Measurements from ENCODE around the gene SLC11A2. TPM values are rescaled to one million over a fixed set of nuclear protein-coding genes. Genes with fewer than 3 reads are reported as not detected.

Gene SLC11A2
- total RNA-seq, 5 donors from 2014 or later (not counting 1 experiment from before 2014, with no cell fraction given), result 46.5 to 62.2 (median 52.3) TPM

GRCh38 chr12:50992819-50993218 is 33.4 kb downstream of the SLC11A2 start:
- no peaks in the 10 kb centered on the region for H3K4me1 Mint-ChIP-seq
- Histone ChIP-seq H3K4me1 (ENCODE audit: control insufficient read depth in 1 of 2, extremely low read depth in 1 of 2, insufficient read depth in 2 of 2, low read length in 2 of 2) (no peaks in the 10 kb centered on the region), H3K27me3 (replicated peaks in 1 of 2; ENCODE audit: control insufficient read depth in 2 of 2, extremely low read depth in 1 of 2, insufficient read depth in 2 of 2, low read length in 1 of 2) (no peaks in the 10 kb centered on the region), H3K27ac (ENCODE audit: low read length) (no peak overlapping the region), H3K9me3 (no peaks in the 10 kb centered on the region), H3K4me3 (ENCODE audit: control insufficient read depth in 1 of 2, extremely low read depth in 1 of 2, low read length in 1 of 2) (no peak overlapping the region), H3K36me3 (ENCODE audit: control insufficient read depth in 2 of 2, extremely low read depth in 1 of 2, insufficient read depth in 1 of 2, low read length in 1 of 2) (peaks cover 6 to 84% of the 10 kb centered on the region in 2 donors)
- H3K27ac Mint-ChIP-seq, result no peak overlapping the region
- WGBS (ENCODE audit: insufficient coverage), result 0% methylated on average over 1 of the region's 2 CpGs
- no peak for ATAC-seq (replicated peaks in 1 of 4)
- H3K4me3 Mint-ChIP-seq, result no peak overlapping the region
- DNase-seq, result no peak
- POLR2A ChIA-PET, result interaction anchor here in 1 of 2 donors (0.7 kb wide), 1 partner anchor 331 kb away, joined by 5 read pairs; no protein-coding TSS in a partner anchor
- no peaks in the 10 kb centered on the region for H3K27me3 Mint-ChIP-seq
- H3K36me3 Mint-ChIP-seq, result peaks cover 65% of the 10 kb centered on the region
- H3K9me3 Mint-ChIP-seq, result no peaks in the 10 kb centered on the region
- CTCF ChIA-PET, result interaction anchor here in 1 of 2 donors (0.6 kb wide), 1 partner anchor 79 kb away, joined by 6 read pairs; no protein-coding TSS in a partner anchor

GRCh38 chr12:50991291-50991690 is 34.9 kb downstream of the SLC11A2 start:
- peaks cover 0 to 9% (median 9%) of the 10 kb centered on the region in 3 donors for H3K4me1 Mint-ChIP-seq
- H3K9me3 Mint-ChIP-seq, result no peaks in the 10 kb centered on the region
- H3K36me3 ChIP-seq (ENCODE audit: control insufficient read depth in 2 of 2, extremely low read depth in 1 of 2, insufficient read depth in 1 of 2, low read length in 1 of 2), result peaks cover 6 to 78% of the 10 kb centered on the region in 2 donors
- no peaks in the 10 kb centered on the region for H3K27me3 Mint-ChIP-seq
- ATAC-seq (replicated peaks in 1 of 4), result no peak
- H3K27ac Mint-ChIP-seq, result peak overlapping the region in 1 of 2 donors; percentile 53
- H3K36me3 Mint-ChIP-seq, result peaks cover 57% of the 10 kb centered on the region
- no peaks in the 10 kb centered on the region for H3K4me1 ChIP-seq (ENCODE audit: control insufficient read depth in 1 of 2, extremely low read depth in 1 of 2, insufficient read depth in 2 of 2, low read length in 2 of 2)
- CTCF ChIA-PET, result no interaction called here
- no peak overlapping the region for H3K4me3 ChIP-seq (ENCODE audit: control insufficient read depth in 1 of 2, extremely low read depth in 1 of 2, low read length in 1 of 2)
- DNase-seq, result no peak
- H3K27me3 ChIP-seq (replicated peaks in 1 of 2; ENCODE audit: control insufficient read depth in 2 of 2, extremely low read depth in 1 of 2, insufficient read depth in 2 of 2, low read length in 1 of 2), result no peaks in the 10 kb centered on the region
- no peak overlapping the region for H3K27ac ChIP-seq (ENCODE audit: low read length)
- POLR2A ChIA-PET, result no interaction called here
- WGBS (ENCODE audit: insufficient coverage), result 33% methylated on average over 1 of the region's 6 CpGs
- H3K9me3 ChIP-seq, result no peaks in the 10 kb centered on the region
- H3K4me3 Mint-ChIP-seq, result no peak overlapping the region

DNA sequence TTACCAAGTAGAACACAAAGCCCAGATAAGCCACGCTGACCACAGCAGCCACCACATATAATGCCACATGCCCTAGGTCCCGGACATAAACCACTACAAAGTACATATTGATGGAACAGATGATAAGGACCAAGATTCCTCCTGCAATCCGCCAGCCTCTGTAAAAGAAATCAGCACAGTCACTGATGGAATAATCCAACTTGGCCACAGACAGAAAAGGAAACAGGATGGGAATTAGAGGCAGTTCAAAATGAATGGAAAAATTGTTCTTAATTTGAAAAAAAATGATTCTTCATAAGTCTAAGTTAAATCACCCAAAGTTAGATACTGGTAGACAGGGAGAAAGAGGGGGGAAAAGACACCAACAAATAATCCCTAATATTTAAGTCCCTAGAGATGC is 35.4 kb downstream of the SLC11A2 start:
- ATAC-seq (replicated peaks in 1 of 4) (no peak), DNase-seq (no peak)
- peaks cover 6 to 74% of the 10 kb centered on the region in 2 donors for H3K36me3 ChIP-seq (ENCODE audit: control insufficient read depth in 2 of 2, extremely low read depth in 1 of 2, insufficient read depth in 1 of 2, low read length in 1 of 2)
- Mint-ChIP-seq H3K4me1 (peaks cover 0 to 9% (median 9%) of the 10 kb centered on the region in 3 donors), H3K36me3 (peaks cover 54% of the 10 kb centered on the region), H3K9me3 (no peaks in the 10 kb centered on the region), H3K4me3 (no peak overlapping the region), H3K27ac (peak overlapping the region in 1 of 2 donors; percentile 14), H3K27me3 (no peaks in the 10 kb centered on the region)
- ChIA-PET POLR2A (interaction anchor here in 1 of 2 donors (0.7 kb wide), 1 partner anchor 844 kb away, joined by 3 read pairs; no protein-coding TSS in a partner anchor), CTCF (no interaction called here)
- no peak overlapping the region for H3K27ac ChIP-seq (ENCODE audit: low read length)
- WGBS (ENCODE audit: insufficient coverage), result no CpG with 5 or more reads among the region's 3 CpGs
- H3K9me3 ChIP-seq, result no peaks in the 10 kb centered on the region
- H3K4me3 ChIP-seq (ENCODE audit: control insufficient read depth in 1 of 2, extremely low read depth in 1 of 2, low read length in 1 of 2), result no peak overlapping the region
- H3K27me3 ChIP-seq (replicated peaks in 1 of 2; ENCODE audit: control insufficient read depth in 2 of 2, extremely low read depth in 1 of 2, insufficient read depth in 2 of 2, low read length in 1 of 2), result no peaks in the 10 kb centered on the region
- no peaks in the 10 kb centered on the region for H3K4me1 ChIP-seq (ENCODE audit: control insufficient read depth in 1 of 2, extremely low read depth in 1 of 2, insufficient read depth in 2 of 2, low read length in 2 of 2)

GRCh38 chr12:50990147-50990727 is 35.9 kb downstream of the SLC11A2 start:
- no peak for ATAC-seq (replicated peaks in 1 of 4)
- Histone ChIP-seq H3K4me3 (ENCODE audit: control insufficient read depth in 1 of 2, extremely low read depth in 1 of 2, low read length in 1 of 2) (no peak overlapping the region), H3K36me3 (ENCODE audit: control insufficient read depth in 2 of 2, extremely low read depth in 1 of 2, insufficient read depth in 1 of 2, low read length in 1 of 2) (peaks cover 6 to 69% of the 10 kb centered on the region in 2 donors), H3K9me3 (no peaks in the 10 kb centered on the region), H3K27ac (ENCODE audit: low read length) (no peak overlapping the region), H3K4me1 (ENCODE audit: control insufficient read depth in 1 of 2, extremely low read depth in 1 of 2, insufficient read depth in 2 of 2, low read length in 2 of 2) (no peaks in the 10 kb centered on the region), H3K27me3 (replicated peaks in 1 of 2; ENCODE audit: control insufficient read depth in 2 of 2, extremely low read depth in 1 of 2, insufficient read depth in 2 of 2, low read length in 1 of 2) (no peaks in the 10 kb centered on the region)
- Mint-ChIP-seq H3K27me3 (no peaks in the 10 kb centered on the region), H3K4me1 (peaks cover 0 to 9% (median 9%) of the 10 kb centered on the region in 3 donors), H3K9me3 (no peaks in the 10 kb centered on the region), H3K4me3 (no peak overlapping the region), H3K27ac (peak overlapping the region in 1 of 2 donors; percentile 14), H3K36me3 (peaks cover 48% of the 10 kb centered on the region)
- no peak for DNase-seq
- CTCF ChIA-PET, result interaction anchor here in 1 of 2 donors (0.6 to 2.0 kb wide), 4 partner anchors 27 to 225 kb away, joined by 4 to 7 read pairs (median 4); no protein-coding TSS in a partner anchor
- no CpG with 5 or more reads among the region's 4 CpGs for WGBS (ENCODE audit: insufficient coverage)
- POLR2A ChIA-PET, result interaction anchor here (0.6 to 0.7 kb wide), 2 partner anchors 93 to 843 kb away, joined by 3 to 4 read pairs; partner anchors contain the start of gene CSRNP2 (in 1 of the 2)

DNA sequence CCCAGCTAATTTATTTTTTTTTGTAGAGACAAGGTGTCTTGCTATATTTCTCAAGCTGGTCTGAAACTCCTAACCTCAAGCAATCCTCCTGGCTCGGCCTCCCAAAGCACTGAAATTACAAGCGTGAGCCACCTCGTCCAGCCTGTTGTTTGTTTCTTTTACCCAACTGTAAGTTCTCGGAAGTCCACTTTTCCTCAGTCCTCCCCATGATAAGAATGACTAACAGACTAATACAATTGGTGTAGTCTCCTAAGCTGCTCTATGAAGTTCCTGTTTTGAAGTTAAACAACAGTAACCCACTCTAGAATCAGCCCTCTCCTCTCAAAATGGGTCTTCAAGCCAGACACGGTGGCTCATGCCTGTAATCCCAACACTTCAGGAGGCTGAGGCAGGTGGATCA is 37.3 kb downstream of the SLC11A2 start:
- peaks cover 6 to 56% of the 10 kb centered on the region in 2 donors for H3K36me3 ChIP-seq (ENCODE audit: control insufficient read depth in 2 of 2, extremely low read depth in 1 of 2, insufficient read depth in 1 of 2, low read length in 1 of 2)
- Mint-ChIP-seq H3K36me3 (peaks cover 39% of the 10 kb centered on the region), H3K4me3 (no peak overlapping the region), H3K27ac (peak overlapping the region in 1 of 2 donors; percentile 44), H3K27me3 (no peaks in the 10 kb centered on the region), H3K9me3 (no peaks in the 10 kb centered on the region), H3K4me1 (peaks cover 0 to 9% (median 9%) of the 10 kb centered on the region in 3 donors)
- H3K27ac ChIP-seq (ENCODE audit: low read length), result no peak overlapping the region
- H3K4me3 ChIP-seq (ENCODE audit: control insufficient read depth in 1 of 2, extremely low read depth in 1 of 2, low read length in 1 of 2), result no peak overlapping the region
- no peaks in the 10 kb centered on the region for H3K27me3 ChIP-seq (replicated peaks in 1 of 2; ENCODE audit: control insufficient read depth in 2 of 2, extremely low read depth in 1 of 2, insufficient read depth in 2 of 2, low read length in 1 of 2)
- H3K4me1 ChIP-seq (ENCODE audit: control insufficient read depth in 1 of 2, extremely low read depth in 1 of 2, insufficient read depth in 2 of 2, low read length in 2 of 2), result no peaks in the 10 kb centered on the region
- DNase-seq, result no peak
- WGBS (ENCODE audit: insufficient coverage), result 90% methylated on average over 2 of the region's 5 CpGs
- ATAC-seq (replicated peaks in 1 of 4), result no peak
- ChIA-PET POLR2A (no interaction called here), CTCF (interaction anchor here in 1 of 2 donors (2.0 kb wide), 1 partner anchor 224 kb away, joined by 7 read pairs; no protein-coding TSS in a partner anchor)
- no peaks in the 10 kb centered on the region for H3K9me3 ChIP-seq

DNA sequence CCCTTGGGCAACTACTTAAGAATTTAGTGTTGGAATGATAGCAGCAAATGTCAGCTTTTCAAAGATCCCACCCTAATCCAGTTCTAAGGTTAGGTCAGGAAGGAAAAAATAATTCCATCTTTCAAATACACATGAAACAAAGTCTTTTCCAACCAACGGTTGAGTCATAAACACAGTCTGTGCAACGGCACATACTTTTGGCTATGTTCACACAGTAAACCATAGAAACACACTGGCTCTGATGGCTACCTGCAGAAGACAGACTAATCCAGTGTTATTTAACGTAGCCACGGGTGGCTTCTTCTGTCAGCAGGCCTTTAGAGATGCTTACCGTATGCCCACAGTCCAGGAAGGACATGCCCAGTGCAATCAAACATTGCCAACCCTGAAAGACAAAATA is 38.1 kb downstream of the SLC11A2 start:
- no peak overlapping the region for H3K27ac Mint-ChIP-seq
- no peaks in the 10 kb centered on the region for H3K9me3 Mint-ChIP-seq
- peaks cover 39% of the 10 kb centered on the region for H3K36me3 Mint-ChIP-seq
- H3K4me3 ChIP-seq (ENCODE audit: control insufficient read depth in 1 of 2, extremely low read depth in 1 of 2, low read length in 1 of 2), result no peak overlapping the region
- CTCF ChIA-PET, result interaction anchor here (0.8 to 3.6 kb wide), 5 partner anchors 40 to 223 kb away, joined by 3 to 34 read pairs (median 4); no protein-coding TSS in a partner anchor
- H3K36me3 ChIP-seq (ENCODE audit: control insufficient read depth in 2 of 2, extremely low read depth in 1 of 2, insufficient read depth in 1 of 2, low read length in 1 of 2), result peaks cover 6 to 52% of the 10 kb centered on the region in 2 donors
- no peak for DNase-seq
- POLR2A ChIA-PET, result interaction anchor here in 1 of 2 donors (0.6 kb wide), 1 partner anchor 225 kb away, joined by 5 read pairs; no protein-coding TSS in a partner anchor
- H3K27me3 ChIP-seq (replicated peaks in 1 of 2; ENCODE audit: control insufficient read depth in 2 of 2, extremely low read depth in 1 of 2, insufficient read depth in 2 of 2, low read length in 1 of 2), result no peaks in the 10 kb centered on the region
- no peaks in the 10 kb centered on the region for H3K27me3 Mint-ChIP-seq
- no peak overlapping the region for H3K4me3 Mint-ChIP-seq
- WGBS (ENCODE audit: insufficient coverage), result 91% methylated on average over 5 of the region's 5 CpGs
- no peak overlapping the region for H3K27ac ChIP-seq (ENCODE audit: low read length)
- H3K9me3 ChIP-seq, result no peaks in the 10 kb centered on the region
- peaks cover 0 to 9% (median 9%) of the 10 kb centered on the region in 3 donors for H3K4me1 Mint-ChIP-seq
- no peaks in the 10 kb centered on the region for H3K4me1 ChIP-seq (ENCODE audit: control insufficient read depth in 1 of 2, extremely low read depth in 1 of 2, insufficient read depth in 2 of 2, low read length in 2 of 2)
- ATAC-seq (replicated peaks in 1 of 4), result no peak

All from T-cell (primary cell).